HCT116 (cell line): ENCODE results near the gene SDK2. TPM values are rescaled to one million over a fixed set of nuclear protein-coding genes. Genes with fewer than 3 reads are reported as not detected.

ENCODE experiments used
- ATAC-seq: fragments of 200-7000 bp; cut with Tn5 transposase; 2 replicates; pipeline ENCODE4 v1.9.1; 2020; ENCODE audit warnings: mild to moderate bottlenecking, moderate library complexity
- BruUV-seq: library from RNA; stranded (reverse); fragments of 400-500 nt; replicated peaks from 2 replicates; lab custom pipeline; 2021; lab: Mats Ljungman, UMichigan
- CTCF ChIA-PET: fragments of 300-600 bp; sonication (Branson Sonifier 250); formaldehyde crosslinking; loops from one replicate; lab custom pipeline; 2021; ENCODE audit warnings: antibody characterized with exemption; lab: Charles Lee
- POLR2A ChIA-PET: fragments of 300-600, 350-600 bp; sonication (Branson Sonifier 250); formaldehyde crosslinking; loops from one replicate; lab custom pipeline; 2021; ENCODE audit warnings: antibody characterized with exemption; lab: Charles Lee
- RAD21 ChIA-PET, 2 experiments: fragments of 300-600 bp; sonication (Branson Sonifier 250); formaldehyde crosslinking; loops; one replicate each; lab custom pipeline; 2023; ENCODE audit warnings: low total read pairs in 2 of 2; ENCODE audit not compliant: uncharacterized antibody in 2 of 2, unreplicated experiment in 2 of 2, low non-redundant PET in 1 of 2; lab: Charles Lee
- DNase-seq: peaks from one replicate; pipeline ENCODE4 v3.0.0-alpha.2; 2010; ENCODE audit warnings: low read depth, low spot score
- H2AFZ ChIP-seq: fragments of 200-600 bp; shearing (Covaris generic), sonication (generic); 2 replicates; pipeline ENCODE4 v1.6.1; 2017; ENCODE audit warnings: low read depth, mixed run types, mixed read lengths, antibody characterized with exemption, low read length; ENCODE audit not compliant: poor library complexity, severe bottlenecking
- H3K27ac ChIP-seq: 2 replicates; pipeline ENCODE4 v1.5.1; 2012; ENCODE audit warnings: low read depth, low read length
- H3K27me3 ChIP-seq: fragments of 200-600 bp; sonication (generic); 2 replicates; pipeline ENCODE4 v1.6.1; 2016; ENCODE audit warnings: mixed run types, low read length, mixed read lengths; ENCODE audit not compliant: insufficient read depth
- H3K36me3 ChIP-seq, 2 experiments: fragments of 200-500 bp in 1 of 2; fragments of 200-600 bp in 1 of 2; sonication (Bioruptor generic) in 1 of 2; sonication (generic) in 1 of 2; 2 replicates each; pipeline versions ENCODE4 v1.5.1 to v1.6.1; 2014 to 2016; ENCODE audit warnings: low read length in 2 of 2, inconsistent platforms in 1 of 2, mixed read lengths in 1 of 2, mixed run types in 1 of 2; ENCODE audit not compliant: insufficient read depth in 2 of 2, control insufficient read depth in 1 of 2
- H3K4me1 ChIP-seq, 2 experiments: fragments of 200-600 bp in 1 of 2; sonication (generic) in 1 of 2; 2 replicates each; pipeline versions ENCODE4 v1.5.1 to v1.6.1; 2012 to 2017; ENCODE audit warnings: low read length in 2 of 2, inconsistent platforms in 1 of 2, mild to moderate bottlenecking in 1 of 2, mixed read lengths in 1 of 2, mixed run types in 1 of 2, moderate library complexity in 1 of 2; ENCODE audit not compliant: insufficient read depth in 2 of 2, control insufficient read depth in 1 of 2
- H3K4me2 ChIP-seq: fragments of 200-600 bp; sonication (generic); 2 replicates; pipeline ENCODE4 v1.6.1; 2017; ENCODE audit warnings: mixed run types, low read length, mixed read lengths
- H3K4me3 ChIP-seq, 2 experiments: fragments of 200-600 bp in 1 of 2; sonication (generic) in 1 of 2; replicated peaks in 1 of 2; 2 replicates each; pipeline ENCODE4 v1.5.1; 2011 to 2016; ENCODE audit warnings: low read length in 2 of 2, control low read depth in 1 of 2, low read depth in 1 of 2, mild to moderate bottlenecking in 1 of 2, mixed read lengths in 1 of 2, mixed run types in 1 of 2
- H3K79me2 ChIP-seq: fragments of 200-600 bp; sonication (generic); 2 replicates; pipeline ENCODE4 v1.6.1; 2017; ENCODE audit warnings: mild to moderate bottlenecking, mixed run types, low read length, moderate library complexity, mixed read lengths; ENCODE audit not compliant: insufficient read depth
- H3K9ac ChIP-seq: fragments of 200-600 bp; sonication (generic); 2 replicates; pipeline ENCODE4 v1.6.1; 2016; ENCODE audit warnings: low read length, mixed read lengths
- H3K9me2 ChIP-seq: fragments of 200-600 bp; sonication (generic), shearing (Covaris generic); 2 replicates; pipeline ENCODE4 v1.6.1; 2017; ENCODE audit warnings: mixed run types, mild to moderate bottlenecking, moderate library complexity; ENCODE audit not compliant: insufficient read depth
- H3K9me3 ChIP-seq, 2 experiments: fragments of 200-500 bp in 1 of 2; fragments of 200-600 bp in 1 of 2; sonication (Bioruptor generic) in 1 of 2; sonication (generic) in 1 of 2; 2 replicates each; pipeline ENCODE4 v1.6.1; 2014 to 2017; ENCODE audit warnings: low read length in 2 of 2, mixed read lengths in 2 of 2, inconsistent platforms in 1 of 2, low read depth in 1 of 2, mild to moderate bottlenecking in 1 of 2, mixed run types in 1 of 2, moderate library complexity in 1 of 2; ENCODE audit not compliant: control insufficient read depth in 1 of 2, insufficient read depth in 1 of 2
- H4K20me1 ChIP-seq: fragments of 200-600 bp; sonication (generic), shearing (Covaris generic); 2 replicates; pipeline ENCODE4 v1.6.1; 2017; ENCODE audit warnings: mixed run types, mild to moderate bottlenecking, moderate library complexity; ENCODE audit not compliant: insufficient read depth
- CBX3 ChIP-seq: IDR thresholded peaks from 2 replicates; pipeline ENCODE4 v1.6.1; 2012; ENCODE audit warnings: low read depth
- CTCF ChIP-seq, 3 experiments: fragments of 200-600 bp in 1 of 3; sonication (generic) in 1 of 3; IDR thresholded peaks in 2 of 3; conservative IDR thresholded peaks in 1 of 3; 2 replicates each; pipeline ENCODE4 v1.5.1; 2012 to 2017; ENCODE audit warnings: low read depth in 2 of 3, low read length in 2 of 3, antibody characterized with exemption in 1 of 3, borderline replicate concordance in 1 of 3, control low read depth in 1 of 3, mild to moderate bottlenecking in 1 of 3, mixed read lengths in 1 of 3, mixed run types in 1 of 3, moderate library complexity in 1 of 3; ENCODE audit not compliant: insufficient read depth in 1 of 3
- SRF ChIP-seq: IDR thresholded peaks from 2 replicates; pipeline ENCODE4 v1.6.1; 2012; ENCODE audit warnings: low read depth
- YY1 ChIP-seq: IDR thresholded peaks from 2 replicates; pipeline ENCODE4 v1.6.1; 2011; ENCODE audit warnings: low read length, low read depth, moderate library complexity, mild to moderate bottlenecking; ENCODE audit not compliant: insufficient replicate concordance; ENCODE audit errors: extremely low read depth
- ZFX ChIP-seq: fragments of 450-650 bp; IDR thresholded peaks from 2 replicates; pipeline ENCODE4 v1.6.1; 2017
- ZNF274 ChIP-seq: fragments of 200-500 bp; sonication (Bioruptor generic); IDR thresholded peaks from 2 replicates; pipeline ENCODE4 v1.6.1; 2014; ENCODE audit warnings: mild to moderate bottlenecking, low read depth, low read length, inconsistent platforms
- intact Hi-C: fragments of 100-400 bp; cut with micrococcal nuclease; formaldehyde crosslinking; loops from 2 replicates; pipeline ENCODE4 v1.10.0; 2022
- total RNA-seq: library from RNA; stranded (reverse); gene quantifications from one replicate; pipeline ENCODE4 v1.2.1, GENCODE V29; 2021; ENCODE audit not compliant: unreplicated experiment

The SDK2 gene
- total RNA-seq, 1 experiment from 2014 or later, result 0.10 TPM

GRCh38 chr17:73432624-73433190 lies 211.5 kb downstream of the SDK2 start:
- Histone ChIP-seq H4K20me1 (no peaks in the 10 kb centered on the region), H3K4me1 (peaks cover 0 to 4% of the 10 kb centered on the region in 2 experiments; a peak in 2 of 4 replicates), H3K9me3 (no peaks in the 10 kb centered on the region), H3K36me3 (no peaks in the 10 kb centered on the region), H3K27ac (no peak overlapping the region), H3K79me2 (no peaks in the 10 kb centered on the region), H2AFZ (no peak overlapping the region), H3K9ac (no peak overlapping the region), H3K4me3 (no peak overlapping the region), H3K9me2 (no peaks in the 10 kb centered on the region), H3K27me3 (0 out of 2 replicates have a peak, but pooled peaks cover 9% of the 10 kb centered on the region), H3K4me2 (no peak overlapping the region)
- intact Hi-C loops, result no loop called here
- TF ChIP-seq ZFX (no peak), ZNF274 (no peak), YY1 (no peak), CBX3 (no peak), CTCF (IDR thresholded peaks at IDR 0.05 in 2 of 3, conservative IDR thresholded peaks at IDR 0.05 in 1 of 3; ENCODE audit: borderline replicate concordance in 1 of 3, insufficient read depth in 1 of 3, low read depth in 2 of 3, low read length in 2 of 3) (no peak), SRF (no peak)
- ChIA-PET RAD21 (no interaction called here), POLR2A (no interaction called here), CTCF (no interaction called here)
- ATAC-seq (no peak), DNase-seq (no peak)
- BruUV-seq, result no TSS peak
